ENCODE data around the gene C1GALT1.

DNA sequence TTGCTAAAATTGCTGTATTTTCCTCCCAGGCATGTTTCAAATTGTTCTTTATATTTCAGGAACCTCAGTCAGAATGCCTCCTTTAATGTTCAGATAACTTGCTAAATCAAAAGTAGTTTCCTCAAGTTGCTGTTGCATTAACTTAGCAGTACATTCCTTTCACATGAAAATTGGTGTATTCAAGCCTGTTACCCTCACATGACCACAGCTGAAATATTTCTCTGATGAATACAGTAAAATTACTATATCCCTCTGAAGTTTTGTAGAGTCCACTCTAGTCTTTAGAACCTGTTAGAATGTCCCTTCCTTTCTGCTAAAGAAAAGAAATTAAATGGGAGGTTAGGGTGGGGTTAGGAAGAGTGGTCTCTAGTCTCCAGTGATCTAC, 24.5 kb upstream of the C1GALT1 start:
- TF ChIP-seq POLR2A (IDR thresholded peaks at IDR 0.05) = no peak
- TF ChIP-seq CTCF (IDR thresholded peaks at IDR 0.05) = no peak

Measured in tibial nerve (tissue), 3 donors.